Measurements from ENCODE around the gene STAT3.
"Not testable (repeated sequence)": the region's sequence is repeated elsewhere in the genome, so short reads cannot be mapped to it uniquely, and the experiment has no call there.

The STAT3 gene

DNA sequence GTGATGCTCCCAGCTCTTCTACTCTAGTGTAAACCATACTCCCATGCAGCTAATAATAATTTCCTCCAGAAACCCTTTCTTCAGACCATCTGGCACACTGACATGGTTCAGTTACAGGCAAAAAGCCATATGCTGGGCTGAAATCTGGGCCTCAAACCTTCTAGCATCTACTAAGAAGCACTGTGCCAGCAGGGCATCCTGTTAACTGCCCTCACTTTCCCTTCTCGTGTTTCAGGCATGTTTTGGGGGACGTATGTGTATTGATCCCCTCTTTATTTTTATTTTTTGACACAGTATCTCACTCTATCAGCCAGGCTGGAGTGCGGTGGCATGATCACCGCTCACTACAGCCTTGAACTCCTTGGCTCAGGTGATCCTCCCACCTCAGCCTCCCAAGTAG is 66.7 kb downstream of the STAT3 start:
- H3K36me3 ChIP-seq (ENCODE audit: control insufficient read depth, insufficient read depth, low read length), result peaks cover 43% of the 10 kb centered on the region

GRCh38 chr17:42317967-42318366 is 70.3 kb downstream of the STAT3 start:
- not testable (repeated sequence) for H3K4me3 ChIP-seq (ENCODE audit: insufficient read depth, low read depth, low read length, poor library complexity, severe bottlenecking); H3K27ac ChIP-seq (ENCODE audit: insufficient read depth, low read length, poor library complexity, severe bottlenecking); H3K9me3 ChIP-seq (ENCODE audit: control insufficient read depth, low read length); DNase-seq; H3K27me3 ChIP-seq (replicated peaks; ENCODE audit: control insufficient read depth, insufficient read depth, low read length, poor library complexity, severe bottlenecking)
- H3K36me3 ChIP-seq (ENCODE audit: control insufficient read depth, insufficient read depth, low read length), result peaks cover 28% of the 10 kb centered on the region
- peaks cover 39% of the 10 kb centered on the region for H3K4me1 ChIP-seq (ENCODE audit: control insufficient read depth, insufficient read depth, low read length, poor library complexity, severe bottlenecking)

More for the DNA sequence above, 66.7 kb downstream of the STAT3 start:
- no peak overlapping the region for H3K4me3 ChIP-seq (ENCODE audit: insufficient read depth, low read depth, low read length, poor library complexity, severe bottlenecking)
- H3K27me3 ChIP-seq (replicated peaks; ENCODE audit: control insufficient read depth, insufficient read depth, low read length, poor library complexity, severe bottlenecking), result no peaks in the 10 kb centered on the region
- H3K27ac ChIP-seq (ENCODE audit: insufficient read depth, low read length, poor library complexity, severe bottlenecking), result no peak overlapping the region
- peaks cover 8% of the 10 kb centered on the region for H3K4me1 ChIP-seq (ENCODE audit: control insufficient read depth, insufficient read depth, low read length, poor library complexity, severe bottlenecking)
- no peak for DNase-seq
- H3K9me3 ChIP-seq (ENCODE audit: control insufficient read depth, low read length), result no peaks in the 10 kb centered on the region

DNA sequence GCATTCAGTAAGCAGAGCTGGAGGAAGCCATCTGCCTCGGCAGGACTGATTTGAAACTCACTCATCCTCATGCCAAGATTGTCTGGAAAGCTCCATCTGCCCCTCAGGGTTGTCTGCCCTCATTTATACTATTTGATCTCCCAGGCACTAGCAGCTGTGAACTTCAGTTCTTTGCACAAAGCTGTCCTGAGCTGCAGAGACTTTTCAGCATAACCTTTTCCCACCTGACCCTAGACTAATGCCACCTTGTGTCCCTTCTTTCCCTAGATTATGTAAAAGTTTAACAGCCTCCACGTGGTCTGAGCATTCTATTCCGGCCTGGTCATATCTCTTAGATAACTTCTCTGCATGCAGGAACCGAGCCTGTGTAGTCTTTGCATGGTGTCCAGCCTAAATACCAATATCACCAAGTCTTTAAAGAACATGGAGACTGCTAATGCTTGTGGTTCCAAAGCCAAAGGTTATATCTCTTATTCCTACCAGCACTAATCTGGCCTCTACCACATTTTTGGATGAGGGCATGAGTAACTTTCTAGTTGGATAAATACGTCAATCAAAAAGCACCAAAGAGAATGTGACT is 70.9 kb downstream of the STAT3 start:
- Histone ChIP-seq H3K27ac (ENCODE audit: insufficient read depth, low read length, poor library complexity, severe bottlenecking) (no peak overlapping the region), H3K9me3 (ENCODE audit: control insufficient read depth, low read length) (no peaks in the 10 kb centered on the region), H3K27me3 (replicated peaks; ENCODE audit: control insufficient read depth, insufficient read depth, low read length, poor library complexity, severe bottlenecking) (no peaks in the 10 kb centered on the region), H3K36me3 (ENCODE audit: control insufficient read depth, insufficient read depth, low read length) (peaks cover 25% of the 10 kb centered on the region), H3K4me3 (ENCODE audit: insufficient read depth, low read depth, low read length, poor library complexity, severe bottlenecking) (no peak overlapping the region), H3K4me1 (ENCODE audit: control insufficient read depth, insufficient read depth, low read length, poor library complexity, severe bottlenecking) (peaks cover 44% of the 10 kb centered on the region)
- DNase-seq, result no peak

GRCh38 chr17:42316755-42317154 is 71.5 kb downstream of the STAT3 start:
- Histone ChIP-seq H3K9me3 (ENCODE audit: control insufficient read depth, low read length) (no peaks in the 10 kb centered on the region), H3K4me3 (ENCODE audit: insufficient read depth, low read depth, low read length, poor library complexity, severe bottlenecking) (no peak overlapping the region), H3K27ac (ENCODE audit: insufficient read depth, low read length, poor library complexity, severe bottlenecking) (no peak overlapping the region), H3K4me1 (ENCODE audit: control insufficient read depth, insufficient read depth, low read length, poor library complexity, severe bottlenecking) (peaks cover 50% of the 10 kb centered on the region), H3K27me3 (replicated peaks; ENCODE audit: control insufficient read depth, insufficient read depth, low read length, poor library complexity, severe bottlenecking) (no peaks in the 10 kb centered on the region), H3K36me3 (ENCODE audit: control insufficient read depth, insufficient read depth, low read length) (peaks cover 20% of the 10 kb centered on the region)
- DNase-seq, result no peak

DNA sequence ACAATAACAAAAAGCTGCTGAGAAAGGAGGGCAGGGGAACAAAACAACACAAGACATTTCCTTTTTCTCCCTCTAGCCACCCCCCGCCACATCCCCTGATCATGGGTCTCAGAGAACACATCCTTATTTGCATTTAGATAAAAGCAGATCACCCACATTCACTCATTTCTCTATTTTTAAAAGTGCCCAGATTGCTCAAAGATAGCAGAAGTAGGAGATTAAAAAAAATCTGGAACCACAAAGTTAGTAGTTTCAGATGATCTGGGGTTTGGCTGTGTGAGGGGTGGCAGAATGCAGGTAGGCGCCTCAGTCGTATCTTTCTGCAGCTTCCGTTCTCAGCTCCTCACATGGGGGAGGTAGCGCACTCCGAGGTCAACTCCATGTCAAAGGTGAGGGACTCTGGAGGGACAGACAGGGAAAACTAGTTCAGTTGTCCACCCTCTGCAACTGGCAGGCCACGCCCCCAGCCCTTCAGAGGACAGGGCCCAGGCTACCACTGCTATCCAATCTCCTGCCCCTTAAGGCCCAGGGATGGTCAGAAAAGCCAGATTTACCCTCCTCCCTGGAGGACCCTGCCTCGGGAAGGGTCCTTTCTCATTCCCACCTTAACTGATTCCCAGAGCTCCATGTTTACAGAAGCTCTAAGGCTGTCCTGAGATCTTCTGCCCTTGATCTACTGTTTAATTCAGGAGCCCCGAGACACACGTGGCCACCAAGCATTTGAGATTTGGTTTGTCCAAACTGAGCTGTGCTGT is 72.7 kb downstream of the STAT3 start:
- Histone ChIP-seq H3K27me3 (replicated peaks; ENCODE audit: control insufficient read depth, insufficient read depth, low read length, poor library complexity, severe bottlenecking) (no peaks in the 10 kb centered on the region), H3K4me3 (ENCODE audit: insufficient read depth, low read depth, low read length, poor library complexity, severe bottlenecking) (no peak overlapping the region), H3K27ac (ENCODE audit: insufficient read depth, low read length, poor library complexity, severe bottlenecking) (peak overlapping the region; percentile 21), H3K4me1 (ENCODE audit: control insufficient read depth, insufficient read depth, low read length, poor library complexity, severe bottlenecking) (peaks cover 52% of the 10 kb centered on the region), H3K9me3 (ENCODE audit: control insufficient read depth, low read length) (no peaks in the 10 kb centered on the region), H3K36me3 (ENCODE audit: control insufficient read depth, insufficient read depth, low read length) (peaks cover 24% of the 10 kb centered on the region)
- no peak for DNase-seq

GRCh38 chr17:42313773-42314566 is 74.3 kb downstream of the STAT3 start:
- Histone ChIP-seq H3K9me3 (ENCODE audit: control insufficient read depth, low read length) (no peaks in the 10 kb centered on the region), H3K27ac (ENCODE audit: insufficient read depth, low read length, poor library complexity, severe bottlenecking) (peak overlapping the region; percentile 37), H3K4me1 (ENCODE audit: control insufficient read depth, insufficient read depth, low read length, poor library complexity, severe bottlenecking) (peaks cover 44% of the 10 kb centered on the region), H3K36me3 (ENCODE audit: control insufficient read depth, insufficient read depth, low read length) (peaks cover 36% of the 10 kb centered on the region), H3K4me3 (ENCODE audit: insufficient read depth, low read depth, low read length, poor library complexity, severe bottlenecking) (no peak overlapping the region), H3K27me3 (replicated peaks; ENCODE audit: control insufficient read depth, insufficient read depth, low read length, poor library complexity, severe bottlenecking) (no peaks in the 10 kb centered on the region)
- no peak for DNase-seq

DNA sequence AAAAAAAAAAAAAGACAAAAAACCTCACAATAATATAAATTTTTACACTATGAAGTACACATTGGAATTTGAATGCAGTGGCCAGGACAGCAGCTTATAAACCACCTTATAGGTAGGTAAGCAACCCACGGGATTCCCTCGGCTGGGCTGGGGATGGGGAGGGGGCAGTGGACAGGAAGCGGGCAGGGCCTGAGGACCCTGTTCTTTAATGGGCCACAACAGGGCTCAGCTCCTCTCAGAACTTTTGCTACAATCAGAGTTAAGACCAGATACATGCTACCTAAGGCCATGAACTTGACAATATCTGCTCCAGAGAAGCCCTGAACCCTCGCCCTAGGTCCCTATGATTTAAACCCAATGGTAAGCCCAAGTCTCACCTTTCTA is 74.9 kb downstream of the STAT3 start:
- DNase-seq, result no peak
- Histone ChIP-seq H3K4me3 (ENCODE audit: insufficient read depth, low read depth, low read length, poor library complexity, severe bottlenecking) (no peak overlapping the region), H3K4me1 (ENCODE audit: control insufficient read depth, insufficient read depth, low read length, poor library complexity, severe bottlenecking) (peaks cover 44% of the 10 kb centered on the region), H3K27ac (ENCODE audit: insufficient read depth, low read length, poor library complexity, severe bottlenecking) (peak overlapping the region; percentile 58), H3K36me3 (ENCODE audit: control insufficient read depth, insufficient read depth, low read length) (peaks cover 37% of the 10 kb centered on the region), H3K27me3 (replicated peaks; ENCODE audit: control insufficient read depth, insufficient read depth, low read length, poor library complexity, severe bottlenecking) (no peaks in the 10 kb centered on the region), H3K9me3 (ENCODE audit: control insufficient read depth, low read length) (no peaks in the 10 kb centered on the region)

DNA sequence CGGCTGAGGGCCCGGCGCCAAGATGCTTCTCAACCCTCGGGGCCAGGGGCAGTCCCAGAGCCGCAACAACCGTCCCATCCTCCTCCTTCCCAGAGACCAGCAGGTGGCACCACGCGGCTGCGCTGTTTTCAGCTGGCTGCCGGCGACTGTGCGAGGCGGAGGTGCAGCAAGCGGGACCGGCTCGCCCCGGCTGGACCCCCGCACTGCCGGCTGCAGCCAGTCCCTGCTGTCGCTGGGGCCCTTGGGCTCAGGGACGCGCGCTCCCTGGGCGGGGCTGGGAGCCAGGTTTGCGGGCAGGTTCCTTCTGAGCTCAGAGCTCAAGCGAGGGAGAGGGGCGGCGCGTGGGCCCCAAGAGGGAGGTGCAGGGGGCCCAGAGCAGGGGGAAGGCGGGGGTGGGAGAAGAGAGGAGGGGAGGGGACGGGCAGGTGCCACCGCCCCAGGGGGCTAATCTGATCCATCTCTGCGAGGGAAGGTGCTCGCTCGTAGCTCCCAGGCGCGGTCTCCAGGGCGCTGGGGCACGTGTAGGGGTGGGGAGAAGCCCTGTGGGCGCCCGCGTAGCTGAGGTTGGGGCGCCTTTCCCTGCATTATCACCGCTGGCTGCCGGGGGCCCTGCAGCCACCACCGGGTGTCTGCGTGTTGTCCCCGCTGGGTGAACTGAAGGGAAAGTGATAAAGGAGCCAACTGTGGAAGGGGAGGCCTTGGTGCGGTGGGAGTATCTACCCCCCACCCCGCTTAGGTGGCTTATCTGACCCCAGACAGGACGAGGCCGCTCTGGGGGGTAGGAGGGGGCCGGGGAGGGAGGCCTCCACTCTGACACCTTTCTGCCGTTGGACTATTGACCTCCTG is 75.7 kb downstream of the STAT3 start:
- H3K27ac ChIP-seq (ENCODE audit: insufficient read depth, low read length, poor library complexity, severe bottlenecking), result peak overlapping the region; percentile 58
- no peaks in the 10 kb centered on the region for H3K9me3 ChIP-seq (ENCODE audit: control insufficient read depth, low read length)
- H3K4me1 ChIP-seq (ENCODE audit: control insufficient read depth, insufficient read depth, low read length, poor library complexity, severe bottlenecking), result peaks cover 44% of the 10 kb centered on the region
- H3K27me3 ChIP-seq (replicated peaks; ENCODE audit: control insufficient read depth, insufficient read depth, low read length, poor library complexity, severe bottlenecking), result no peaks in the 10 kb centered on the region
- H3K36me3 ChIP-seq (ENCODE audit: control insufficient read depth, insufficient read depth, low read length), result peaks cover 42% of the 10 kb centered on the region
- peak overlapping the region; percentile 30 for H3K4me3 ChIP-seq (ENCODE audit: insufficient read depth, low read depth, low read length, poor library complexity, severe bottlenecking)
- DNase-seq, result peak; percentile 47 to 58 (median 58)

- Histone ChIP-seq H3K4me3 (ENCODE audit: insufficient read depth, low read depth, low read length, poor library complexity, severe bottlenecking) (no peak overlapping the region), H3K27ac (ENCODE audit: insufficient read depth, low read length, poor library complexity, severe bottlenecking) (peak overlapping the region; percentile 58), H3K36me3 (ENCODE audit: control insufficient read depth, insufficient read depth, low read length) (peaks cover 45% of the 10 kb centered on the region), H3K9me3 (ENCODE audit: control insufficient read depth, low read length) (no peaks in the 10 kb centered on the region), H3K4me1 (ENCODE audit: control insufficient read depth, insufficient read depth, low read length, poor library complexity, severe bottlenecking) (peaks cover 44% of the 10 kb centered on the region), H3K27me3 (replicated peaks; ENCODE audit: control insufficient read depth, insufficient read depth, low read length, poor library complexity, severe bottlenecking) (no peaks in the 10 kb centered on the region)
- no peak for DNase-seq
Observed at GRCh38 chr17:42312035-42312284, 76.3 kb downstream of the STAT3 start.

All from effector memory CD4-positive, alpha-beta T cell (primary cell).